ENCODE data around the gene PRXL2A. TPM values are rescaled to one million over a fixed set of nuclear protein-coding genes. Genes with fewer than 3 reads are reported as not detected.

The PRXL2A gene
- total RNA-seq, 1 donor from 2014 or later = 132 TPM

- no peak for TF ChIP-seq CTCF (IDR thresholded peaks at IDR 0.05; ENCODE audit: unreplicated experiment)
- peaks cover 56% of the 10 kb centered on the region for H3K4me1 Mint-ChIP-seq (ENCODE audit: low read depth)
Measured at GRCh38 chr10:80410122-80410521, 1.8 kb downstream of the PRXL2A start.

GRCh38 chr10:80410578-80411145 lies 2.3 kb downstream of the PRXL2A start:
- no peaks in the 10 kb centered on the region for H3K9me3 Mint-ChIP-seq (ENCODE audit: low read depth)
- no peak for DNase-seq (ENCODE audit: low spot score, unreplicated experiment)
- peaks cover 60% of the 10 kb centered on the region for H3K4me1 Mint-ChIP-seq (ENCODE audit: low read depth)
- peak overlapping the region; percentile 53 for H3K4me3 Mint-ChIP-seq (ENCODE audit: low read depth)
- no peak for TF ChIP-seq CTCF (IDR thresholded peaks at IDR 0.05; ENCODE audit: unreplicated experiment)
- H3K27me3 Mint-ChIP-seq = no peaks in the 10 kb centered on the region
- H3K27ac Mint-ChIP-seq = no peak overlapping the region
- H3K36me3 Mint-ChIP-seq (ENCODE audit: insufficient read depth) = peaks cover 5% of the 10 kb centered on the region

More at GRCh38 chr10:80410122-80410521, 1.8 kb downstream of the PRXL2A start:
- DNase-seq (ENCODE audit: low spot score, unreplicated experiment) = no peak
- no peaks in the 10 kb centered on the region for H3K9me3 Mint-ChIP-seq (ENCODE audit: low read depth)
- peaks cover 2% of the 10 kb centered on the region for H3K36me3 Mint-ChIP-seq (ENCODE audit: insufficient read depth)
- no peak overlapping the region for H3K27ac Mint-ChIP-seq
- H3K4me3 Mint-ChIP-seq (ENCODE audit: low read depth) = peak overlapping the region; percentile 96
- no peaks in the 10 kb centered on the region for H3K27me3 Mint-ChIP-seq

- Mint-ChIP-seq H3K4me1 (ENCODE audit: low read depth) (peaks cover 67% of the 10 kb centered on the region), H3K4me3 (ENCODE audit: low read depth) (no peak overlapping the region), H3K27me3 (no peaks in the 10 kb centered on the region), H3K9me3 (ENCODE audit: low read depth) (no peaks in the 10 kb centered on the region), H3K36me3 (ENCODE audit: insufficient read depth) (peaks cover 5% of the 10 kb centered on the region), H3K27ac (no peak overlapping the region)
- no peak for TF ChIP-seq CTCF (IDR thresholded peaks at IDR 0.05; ENCODE audit: unreplicated experiment)
- no peak for DNase-seq (ENCODE audit: low spot score, unreplicated experiment)
Measured at GRCh38 chr10:80411267-80411668, 2.9 kb downstream of the PRXL2A start.

- H3K27ac Mint-ChIP-seq = peak overlapping the region; percentile 69
- TF ChIP-seq CTCF (IDR thresholded peaks at IDR 0.05; ENCODE audit: unreplicated experiment) = no peak
- H3K4me1 Mint-ChIP-seq (ENCODE audit: low read depth) = peaks cover 71% of the 10 kb centered on the region
- H3K4me3 Mint-ChIP-seq (ENCODE audit: low read depth) = no peak overlapping the region
- H3K36me3 Mint-ChIP-seq (ENCODE audit: insufficient read depth) = peaks cover 5% of the 10 kb centered on the region
- H3K27me3 Mint-ChIP-seq = no peaks in the 10 kb centered on the region
- no peaks in the 10 kb centered on the region for H3K9me3 Mint-ChIP-seq (ENCODE audit: low read depth)
- DNase-seq (ENCODE audit: low spot score, unreplicated experiment) = no peak
Measured at GRCh38 chr10:80411681-80412220, 3.4 kb downstream of the PRXL2A start.

GRCh38 chr10:80412486-80412885 lies 4.1 kb downstream of the PRXL2A start:
- Mint-ChIP-seq H3K27ac (peak overlapping the region; percentile 69), H3K4me1 (ENCODE audit: low read depth) (peaks cover 77% of the 10 kb centered on the region), H3K27me3 (no peaks in the 10 kb centered on the region), H3K36me3 (ENCODE audit: insufficient read depth) (peaks cover 5% of the 10 kb centered on the region), H3K9me3 (ENCODE audit: low read depth) (no peaks in the 10 kb centered on the region), H3K4me3 (ENCODE audit: low read depth) (no peak overlapping the region)
- no peak for DNase-seq (ENCODE audit: low spot score, unreplicated experiment)
- no peak for TF ChIP-seq CTCF (IDR thresholded peaks at IDR 0.05; ENCODE audit: unreplicated experiment)

Data from progenitor cell of endocrine pancreas (in vitro differentiated cells).